Gastroesophageal sphincter (tissue), 3 donors: Measurements from ENCODE around the gene ABTB2.

ENCODE experiments used
- CTCF ChIP-seq, 4 experiments: fragments of 200-600 bp in 2 of 4; fragments of 450-650 bp in 2 of 4; sonication (generic) in 1 of 4; IDR thresholded peaks; one replicate each; pipeline ENCODE4 v1.5.1; 2017 to 2019; ENCODE audit warnings: antibody characterized with exemption in 4 of 4, mild to moderate bottlenecking in 2 of 4, moderate library complexity in 2 of 4
- POLR2A ChIP-seq, 2 donors: fragments of 450-650 bp; IDR thresholded peaks; one replicate each; pipeline ENCODE4 v1.6.1; 2017; ENCODE audit warnings: antibody characterized with exemption in 2 of 2, mild to moderate bottlenecking in 2 of 2, moderate library complexity in 1 of 2
- POLR2AphosphoS5 ChIP-seq: sonication (generic); formaldehyde crosslinking; IDR thresholded peaks from one replicate; pipeline ENCODE4 v1.6.1; 2017; ENCODE audit warnings: antibody characterized with exemption

DNA sequence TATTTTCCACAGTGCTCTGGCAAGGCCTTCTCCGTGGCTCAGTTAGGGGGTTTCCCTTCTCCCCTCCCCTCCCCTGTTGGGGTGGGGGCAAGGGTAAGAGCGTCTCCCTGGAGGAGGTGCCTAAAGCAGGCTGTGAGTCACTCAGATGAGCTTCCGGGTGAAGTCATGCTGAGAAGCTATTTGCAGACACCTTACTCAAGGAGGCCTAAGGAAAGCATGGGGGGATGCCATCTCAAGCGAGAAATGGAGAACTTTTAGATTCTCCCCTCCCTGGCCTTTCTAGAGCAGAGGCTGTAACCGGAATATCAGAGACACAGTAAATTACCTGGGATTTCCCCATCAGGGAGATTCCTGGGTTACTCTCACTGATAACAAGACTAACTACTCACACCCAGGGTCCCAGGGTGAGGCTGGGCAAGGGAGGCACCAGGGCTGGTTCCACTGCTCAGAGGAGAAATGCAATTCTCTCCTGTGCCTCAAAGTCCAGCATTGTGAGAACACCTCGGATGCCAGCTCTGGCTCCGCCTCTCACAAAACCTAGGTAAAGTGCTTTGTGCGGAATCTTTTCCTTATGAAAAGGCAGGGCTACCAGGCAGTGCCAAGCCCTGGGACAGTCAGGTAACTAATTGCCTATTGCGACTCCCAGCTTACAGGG is 123.6 kb downstream of the ABTB2 start:
- TF ChIP-seq CTCF (IDR thresholded peaks at IDR 0.05) (no peak), POLR2AphosphoS5 (no peak), POLR2A (IDR thresholded peaks at IDR 0.05) (no peak)
